GM12878 (cell line): ENCODE measurements around the gene NPM1. TPM values are rescaled to one million over a fixed set of nuclear protein-coding genes. Genes with fewer than 3 reads are reported as not detected.

Experiments
- ATAC-seq: fragments of 200-7000 bp; cut with Tn5 transposase; 3 replicates; pipeline ENCODE4 v1.9.1; 2020; ENCODE audit warnings: mild to moderate bottlenecking, moderate library complexity
- BruUV-seq: library from RNA; stranded (reverse); fragments of 400-500 nt; replicated peaks from 2 replicates; lab custom pipeline; 2021; lab: Mats Ljungman, UMichigan
- CTCF ChIA-PET: fragments of 300-600 bp; sonication (Branson Sonifier 250); formaldehyde crosslinking; extraction: SDS; loops from one replicate; lab custom pipeline; 2021; ENCODE audit warnings: inconsistent platforms; lab: Yijun Ruan, JAX
- POLR2A ChIA-PET: fragments of 350-600 bp; formaldehyde crosslinking; extraction: SDS; loops from one replicate; lab custom pipeline; 2021; ENCODE audit warnings: inconsistent platforms; lab: Charles Lee
- RAD21 ChIA-PET: fragments of 300-600 bp; sonication (Branson Sonifier 250); formaldehyde crosslinking; loops from one replicate; lab custom pipeline; 2023; ENCODE audit warnings: antibody characterized with exemption; ENCODE audit not compliant: unreplicated experiment; lab: Charles Lee
- SMC1A ChIA-PET: fragments of 300-600 bp; sonication (Branson Sonifier 250); formaldehyde crosslinking; loops from one replicate; lab custom pipeline; 2023; ENCODE audit not compliant: unreplicated experiment, uncharacterized antibody; lab: Charles Lee
- DNase-seq: peaks from one replicate; pipeline ENCODE4 v3.0.0-alpha.2; 2011; ENCODE audit warnings: low read depth, low spot score
- FAIRE-seq: peaks from 3 replicates; lab custom pipeline; 2011; peaks lifted over from hg19 to GRCh38; lab: Jason Lieb, UNC
- H2AFZ ChIP-seq: 2 replicates; pipeline ENCODE4 v1.6.0; 2011; ENCODE audit warnings: low read depth, low read length, control low read depth; ENCODE audit not compliant: control insufficient read depth
- H3K27ac ChIP-seq: 2 replicates; pipeline ENCODE4 v1.5.1; 2011; ENCODE audit warnings: control low read depth; ENCODE audit not compliant: control insufficient read depth, insufficient read depth
- H3K27me3 ChIP-seq, 2 experiments: replicated peaks in 1 of 2; 2 replicates each; pipeline versions ENCODE4 v1.6.0 to v1.6.1; 2011; ENCODE audit warnings: low read length in 1 of 2; ENCODE audit not compliant: control insufficient read depth in 2 of 2, insufficient read depth in 2 of 2
- H3K36me3 ChIP-seq, 2 experiments: 2 replicates each; pipeline ENCODE4 v1.5.1; 2011; ENCODE audit warnings: low read length in 1 of 2; ENCODE audit not compliant: control insufficient read depth in 2 of 2, insufficient read depth in 2 of 2
- H3K4me1 ChIP-seq: 2 replicates; pipeline ENCODE4 v1.6.1; 2011; ENCODE audit warnings: mild to moderate bottlenecking, low read length, moderate library complexity, mixed read lengths; ENCODE audit not compliant: control insufficient read depth, insufficient read depth
- H3K4me2 ChIP-seq: 2 replicates; pipeline ENCODE4 v1.6.0; 2011; ENCODE audit warnings: control low read depth; ENCODE audit not compliant: control insufficient read depth, insufficient read depth
- H3K4me3 ChIP-seq: fragments of 200-600 bp; sonication (generic); 2 replicates; pipeline ENCODE4 v1.5.1; 2016
- H3K79me2 ChIP-seq: 2 replicates; pipeline ENCODE4 v1.6.0; 2011; ENCODE audit warnings: low read length; ENCODE audit not compliant: control insufficient read depth, insufficient read depth
- H3K9ac ChIP-seq: 2 replicates; pipeline ENCODE4 v1.8.0; 2011; ENCODE audit warnings: low read length, control low read depth, mixed read lengths; ENCODE audit not compliant: control insufficient read depth, insufficient read depth
- H3K9me3 ChIP-seq: replicated peaks from 3 replicates; pipeline ENCODE4 v1.5.1; 2011; ENCODE audit warnings: mild to moderate bottlenecking, low read length; ENCODE audit not compliant: control insufficient read depth, insufficient read depth
- H4K20me1 ChIP-seq: 2 replicates; pipeline ENCODE4 v1.6.0; 2011; ENCODE audit not compliant: control insufficient read depth, insufficient read depth
- CHD2 ChIP-seq: IDR thresholded peaks from 2 replicates; pipeline ENCODE4 v1.6.1; 2011; ENCODE audit warnings: low read depth, low read length, improper control_type of control experiment, borderline replicate concordance
- EZH2 ChIP-seq: IDR thresholded peaks from 2 replicates; pipeline ENCODE4 v1.6.1; 2012; ENCODE audit warnings: low read depth, mild to moderate bottlenecking, control low read depth, inconsistent platforms, low read length, borderline replicate concordance; ENCODE audit not compliant: control insufficient read depth
- HDGF ChIP-seq: fragments of 450-650 bp; IDR thresholded peaks from 2 replicates; pipeline ENCODE4 v1.6.1; 2016; ENCODE audit warnings: antibody characterized with exemption
- NFXL1 ChIP-seq: fragments of 450-650 bp; IDR thresholded peaks from 2 replicates; pipeline ENCODE4 v1.6.1; 2017; ENCODE audit warnings: antibody characterized with exemption, mild to moderate bottlenecking, borderline replicate concordance
- RAD51 ChIP-seq: fragments of 450-650 bp; IDR thresholded peaks from 2 replicates; pipeline ENCODE4 v1.6.1; 2016; ENCODE audit warnings: moderate library complexity, mild to moderate bottlenecking, inconsistent platforms
- STAT3 ChIP-seq: IDR thresholded peaks from 2 replicates; pipeline ENCODE4 v1.6.1; 2011; ENCODE audit warnings: low read depth, low read length, improper control_type of control experiment
- WGBS: methylation state at CpG from one replicate; pipeline ENCODE4 v1.1.6; 2016; ENCODE audit warnings: low lambda C conversion rate; ENCODE audit not compliant: insufficient replicate concordance, insufficient coverage; ENCODE audit errors: missing lambda C conversion rate; 5-methylcytosine and 5-hydroxymethylcytosine counted together
- in situ Hi-C: fragments of 300-500 bp; cut with MboI; formaldehyde crosslinking; loops from 9 replicates; pipeline ENCODE4 v1.14.3; 2018; ENCODE audit warnings: mixed read lengths
- intact Hi-C: fragments of 100-400 bp; cut with micrococcal nuclease; formaldehyde crosslinking; loops from one replicate; pipeline ENCODE4 v1.14.2; 2022; ENCODE audit not compliant: unreplicated experiment
- polyA plus RNA-seq, 11 experiments: library from polyadenylated mRNA; depleted of rRNA in 4 of 11; unstranded in 6 of 11; stranded (reverse) in 5 of 11; fragments of >200 nt; fragmentation: Nextera tagmentation in 4 of 11; fragmentation: Illumina TruSeq in 1 of 11; extraction: Ambion mirVana in 4 of 11; extraction: Trizol in 1 of 11; gene quantifications; 1 replicate in 1 of 11; 2 replicates in 10 of 11; pipeline versions ENCODE4 v1.2.1 to v1.2.3, GENCODE V29; 2011 to 2016; ENCODE audit warnings: inconsistent platforms in 2 of 11, missing spikeins in 2 of 11, low read depth in 1 of 11
- total RNA-seq, 4 experiments: library from RNA; depleted of rRNA in 3 of 4; stranded (reverse); fragments of >200 nt in 3 of 4; fragmentation: Illumina TruSeq in 1 of 4; extraction: Trizol in 1 of 4; gene quantifications; 2 replicates each; pipeline versions ENCODE4 v1.2.1 to v1.2.3, GENCODE V29; 2013 to 2021
- TF ChIP-seq, protein P1 (sequence below): fragments of 150-350 bp; IDR thresholded peaks from 2 replicates; pipeline ENCODE4 v1.6.1; 2014; ENCODE audit warnings: mild to moderate bottlenecking, low read depth, low read length

Gene NPM1
- total and polyA plus RNA-seq, 10 of the 15 experiments (the other 5 are each of a cell fraction or from before 2014, with no cell fraction given): 1,843 to 5,466 (median 2,866) TPM

GRCh38 chr5:171428168-171428696 lies 40.6 kb downstream of the NPM1 start:
- in situ Hi-C loops: no loop called here
- Histone ChIP-seq H3K79me2 (no peaks in the 10 kb centered on the region), H3K27ac (no peak overlapping the region), H3K4me3 (no peak overlapping the region), H3K4me1 (no peaks in the 10 kb centered on the region), H3K27me3 (no peaks in the 10 kb centered on the region), H3K9ac (no peak overlapping the region), H4K20me1 (no peaks in the 10 kb centered on the region), H3K9me3 (no peaks in the 10 kb centered on the region), H3K36me3 (no peaks in the 10 kb centered on the region), H2AFZ (no peak overlapping the region), H3K4me2 (no peak overlapping the region)
- ChIA-PET RAD21 (no interaction called here), CTCF (no interaction called here), POLR2A (no interaction called here), SMC1A (interaction anchor here (1.3 kb wide), 1 partner anchor 10 kb away, joined by 3 read pairs; no protein-coding TSS in a partner anchor)
- DNase-seq (no peak), FAIRE-seq (no peak), ATAC-seq (no peak)
- BruUV-seq: no TSS peak
- TF ChIP-seq NFXL1 (no peak), RAD51 (no peak), STAT3 (no peak), EZH2 (no peak), CHD2 (no peak), HDGF (no peak)
- TF ChIP-seq, protein P1, sequence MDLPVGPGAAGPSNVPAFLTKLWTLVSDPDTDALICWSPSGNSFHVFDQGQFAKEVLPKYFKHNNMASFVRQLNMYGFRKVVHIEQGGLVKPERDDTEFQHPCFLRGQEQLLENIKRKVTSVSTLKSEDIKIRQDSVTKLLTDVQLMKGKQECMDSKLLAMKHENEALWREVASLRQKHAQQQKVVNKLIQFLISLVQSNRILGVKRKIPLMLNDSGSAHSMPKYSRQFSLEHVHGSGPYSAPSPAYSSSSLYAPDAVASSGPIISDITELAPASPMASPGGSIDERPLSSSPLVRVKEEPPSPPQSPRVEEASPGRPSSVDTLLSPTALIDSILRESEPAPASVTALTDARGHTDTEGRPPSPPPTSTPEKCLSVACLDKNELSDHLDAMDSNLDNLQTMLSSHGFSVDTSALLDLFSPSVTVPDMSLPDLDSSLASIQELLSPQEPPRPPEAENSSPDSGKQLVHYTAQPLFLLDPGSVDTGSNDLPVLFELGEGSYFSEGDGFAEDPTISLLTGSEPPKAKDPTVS: no peak
- 64% methylated on average over 9 of the region's 9 CpGs for WGBS
- intact Hi-C loops: loop anchor here (10.0 kb wide), 1 partner anchor 177 kb away; no protein-coding TSS in a partner anchor
